ENCODE data around the gene TACR1. TPM values are rescaled to one million over a fixed set of nuclear protein-coding genes. Genes with fewer than 3 reads are reported as not detected.

TACR1 gene
- total and polyA plus RNA-seq, 2 of the 13 experiments (the other 11 are each of a cell fraction or from before 2014, with no cell fraction given): not detected

GRCh38 chr2:75123876-75124275, 75.4 kb downstream of the TACR1 start (continued):
- TF ChIP-seq ZBTB40 (IDR thresholded peaks at IDR 0.05): no peak
- no peak for TF ChIP-seq ZBTB40 (CRISPR knock-in tag; IDR thresholded peaks at IDR 0.05)
- no peak for TF ChIP-seq TFAP4 (IDR thresholded peaks at IDR 0.05; ENCODE audit: borderline replicate concordance, low read depth)
- TF ChIP-seq GATAD1 (CRISPR knock-in tag; IDR thresholded peaks at IDR 0.05): no peak
- TF ChIP-seq ZFP90 (CRISPR knock-in tag; IDR thresholded peaks at IDR 0.05; ENCODE audit: borderline replicate concordance): no peak
- TF ChIP-seq SOX5 (CRISPR knock-in tag; IDR thresholded peaks at IDR 0.05; ENCODE audit: borderline replicate concordance): no peak
